IPS-18a (cell line): ENCODE results near the gene RCAN2.

ENCODE experiments used
- H3K27ac ChIP-seq: one replicate; pipeline ENCODE4 v1.5.1; 2013; ENCODE audit warnings: low read length
- H3K27me3 ChIP-seq: one replicate; pipeline ENCODE4 v1.6.1; 2013; ENCODE audit warnings: mild to moderate bottlenecking, low read length; ENCODE audit not compliant: control insufficient read depth, insufficient read depth
- H3K36me3 ChIP-seq: one replicate; pipeline ENCODE4 v1.6.1; 2013; ENCODE audit warnings: low read depth, low read length; ENCODE audit not compliant: control insufficient read depth
- H3K4me1 ChIP-seq: one replicate; pipeline ENCODE4 v1.6.1; 2013; ENCODE audit warnings: low read depth, low read length; ENCODE audit not compliant: control insufficient read depth
- H3K4me3 ChIP-seq: one replicate; pipeline ENCODE4 v1.5.1; 2013; ENCODE audit warnings: low read length
- H3K9ac ChIP-seq: one replicate; pipeline ENCODE4 v1.6.1; 2013; ENCODE audit warnings: mild to moderate bottlenecking, low read length, moderate library complexity
- H3K9me3 ChIP-seq: one replicate; pipeline ENCODE4 v1.6.1; 2013; ENCODE audit warnings: low read depth, low read length; ENCODE audit not compliant: control insufficient read depth

RCAN2 gene

GRCh38 chr6:46258249-46258648 lies 233.0 kb downstream of the RCAN2 start:
- Histone ChIP-seq H3K9me3 (no peaks in the 10 kb centered on the region), H3K27me3 (no peaks in the 10 kb centered on the region), H3K4me3 (no peak overlapping the region), H3K36me3 (no peaks in the 10 kb centered on the region), H3K9ac (no peak overlapping the region), H3K27ac (no peak overlapping the region), H3K4me1 (no peaks in the 10 kb centered on the region)

- Histone ChIP-seq H3K4me1 (no peaks in the 10 kb centered on the region), H3K27me3 (no peaks in the 10 kb centered on the region), H3K4me3 (no peak overlapping the region), H3K9me3 (no peaks in the 10 kb centered on the region), H3K36me3 (no peaks in the 10 kb centered on the region), H3K27ac (no peak overlapping the region), H3K9ac (no peak overlapping the region)
Measured at GRCh38 chr6:46255528-46255927, 235.7 kb downstream of the RCAN2 start.

GRCh38 chr6:46254946-46255345 lies 236.3 kb downstream of the RCAN2 start:
- Histone ChIP-seq H3K27me3 (no peaks in the 10 kb centered on the region), H3K9ac (no peak overlapping the region), H3K36me3 (no peaks in the 10 kb centered on the region), H3K4me3 (no peak overlapping the region), H3K27ac (no peak overlapping the region), H3K9me3 (no peaks in the 10 kb centered on the region), H3K4me1 (no peaks in the 10 kb centered on the region)

DNA sequence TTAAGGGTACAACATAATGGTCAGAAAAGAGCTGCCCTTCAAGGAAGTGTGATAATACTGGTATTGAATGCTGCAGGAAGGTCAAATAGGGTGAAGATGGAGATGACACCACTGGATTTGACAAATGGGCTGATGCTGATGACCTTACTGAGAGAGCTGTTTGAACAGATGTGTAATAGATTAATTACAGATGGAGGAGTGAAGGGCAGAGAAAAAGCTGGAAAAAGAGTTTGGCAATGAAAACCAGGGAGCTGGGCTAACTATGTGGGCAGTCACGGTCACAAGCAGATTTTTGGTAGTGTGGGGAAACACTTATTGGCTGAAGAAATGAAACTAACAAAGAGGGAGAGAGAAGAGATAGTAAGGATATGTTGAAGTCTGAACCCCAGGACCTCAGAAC lies 236.9 kb downstream of the RCAN2 start:
- Histone ChIP-seq H3K27me3 (no peaks in the 10 kb centered on the region), H3K36me3 (no peaks in the 10 kb centered on the region), H3K9me3 (no peaks in the 10 kb centered on the region), H3K9ac (no peak overlapping the region), H3K4me3 (no peak overlapping the region), H3K27ac (no peak overlapping the region), H3K4me1 (no peaks in the 10 kb centered on the region)

GRCh38 chr6:46251583-46252339 lies 239.5 kb downstream of the RCAN2 start:
- Histone ChIP-seq H3K9ac (no peak overlapping the region), H3K9me3 (no peaks in the 10 kb centered on the region), H3K4me3 (no peak overlapping the region), H3K27me3 (no peaks in the 10 kb centered on the region), H3K27ac (no peak overlapping the region), H3K36me3 (no peaks in the 10 kb centered on the region), H3K4me1 (no peaks in the 10 kb centered on the region)

DNA sequence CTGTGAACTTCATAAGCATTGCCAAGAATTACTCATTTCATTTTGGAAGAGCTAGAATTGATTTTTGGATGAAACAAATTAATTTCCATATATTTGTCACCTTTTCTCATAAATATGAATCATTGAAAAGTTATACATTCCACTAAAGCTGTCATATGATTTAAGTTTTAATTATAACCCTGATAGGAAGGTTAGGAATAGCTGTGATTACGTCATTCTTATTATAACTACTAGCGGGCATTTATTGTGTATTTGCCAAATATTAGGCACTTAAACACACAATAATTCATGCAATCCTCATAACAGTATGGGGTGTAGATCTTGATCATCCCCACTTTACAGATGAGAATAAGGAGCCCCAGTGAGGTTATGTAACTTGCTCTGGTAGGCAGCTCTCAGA lies 243.1 kb downstream of the RCAN2 start:
- no peak overlapping the region for H3K27ac ChIP-seq
- no peaks in the 10 kb centered on the region for H3K4me1 ChIP-seq
- H3K36me3 ChIP-seq: no peaks in the 10 kb centered on the region
- H3K27me3 ChIP-seq: no peaks in the 10 kb centered on the region
- no peaks in the 10 kb centered on the region for H3K9me3 ChIP-seq
- H3K9ac ChIP-seq: no peak overlapping the region
- no peak overlapping the region for H3K4me3 ChIP-seq

- H3K9me3 ChIP-seq: no peaks in the 10 kb centered on the region
- H3K36me3 ChIP-seq: no peaks in the 10 kb centered on the region
- no peaks in the 10 kb centered on the region for H3K4me1 ChIP-seq
- H3K27ac ChIP-seq: no peak overlapping the region
- no peak overlapping the region for H3K4me3 ChIP-seq
- H3K9ac ChIP-seq: no peak overlapping the region
- no peaks in the 10 kb centered on the region for H3K27me3 ChIP-seq
Measured at GRCh38 chr6:46246727-46247126, 244.5 kb downstream of the RCAN2 start.

DNA sequence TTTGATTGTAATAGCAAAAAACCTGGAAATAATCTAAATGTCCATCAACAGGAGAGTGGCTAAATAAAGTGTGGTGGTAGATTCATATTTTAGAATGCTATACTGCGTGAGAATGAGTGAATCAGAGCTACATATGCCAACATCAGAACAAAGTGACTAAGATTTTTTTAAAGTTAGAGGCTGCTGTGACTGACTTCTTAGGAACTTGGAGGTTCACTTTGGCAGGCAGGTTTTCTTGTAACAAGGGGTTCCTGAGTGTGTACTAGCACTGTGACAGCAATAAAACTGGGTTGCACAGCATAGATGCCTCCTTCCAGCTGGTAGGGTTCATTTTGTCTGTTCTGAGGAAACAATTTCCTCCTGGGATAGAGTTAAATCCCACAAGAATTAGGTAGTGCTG lies 245.2 kb downstream of the RCAN2 start:
- Histone ChIP-seq H3K27me3 (no peaks in the 10 kb centered on the region), H3K9me3 (no peaks in the 10 kb centered on the region), H3K27ac (no peak overlapping the region), H3K36me3 (no peaks in the 10 kb centered on the region), H3K4me3 (no peak overlapping the region), H3K9ac (no peak overlapping the region), H3K4me1 (no peaks in the 10 kb centered on the region)

DNA sequence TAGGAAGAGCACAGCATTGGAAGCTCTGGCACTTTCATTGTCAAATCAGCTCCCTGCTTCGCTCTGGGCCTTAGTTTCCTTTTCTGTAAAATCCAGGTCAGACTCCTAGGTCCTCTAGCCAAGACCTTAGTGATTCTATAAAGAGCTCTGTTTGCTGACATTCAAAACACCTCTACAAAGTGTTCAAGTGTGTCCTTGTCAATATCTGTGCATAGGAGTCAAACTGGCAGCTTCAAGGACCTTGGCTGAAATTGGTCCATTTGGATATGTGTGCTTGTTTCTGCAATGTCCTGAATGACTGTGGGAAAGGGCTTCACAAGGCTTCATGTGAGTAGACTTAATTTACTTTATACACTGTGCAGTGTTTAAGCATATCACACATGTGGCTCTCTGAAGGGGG lies 246.6 kb downstream of the RCAN2 start:
- Histone ChIP-seq H3K27me3 (no peaks in the 10 kb centered on the region), H3K4me3 (no peak overlapping the region), H3K36me3 (no peaks in the 10 kb centered on the region), H3K9me3 (no peaks in the 10 kb centered on the region), H3K27ac (no peak overlapping the region), H3K9ac (no peak overlapping the region), H3K4me1 (no peaks in the 10 kb centered on the region)

DNA sequence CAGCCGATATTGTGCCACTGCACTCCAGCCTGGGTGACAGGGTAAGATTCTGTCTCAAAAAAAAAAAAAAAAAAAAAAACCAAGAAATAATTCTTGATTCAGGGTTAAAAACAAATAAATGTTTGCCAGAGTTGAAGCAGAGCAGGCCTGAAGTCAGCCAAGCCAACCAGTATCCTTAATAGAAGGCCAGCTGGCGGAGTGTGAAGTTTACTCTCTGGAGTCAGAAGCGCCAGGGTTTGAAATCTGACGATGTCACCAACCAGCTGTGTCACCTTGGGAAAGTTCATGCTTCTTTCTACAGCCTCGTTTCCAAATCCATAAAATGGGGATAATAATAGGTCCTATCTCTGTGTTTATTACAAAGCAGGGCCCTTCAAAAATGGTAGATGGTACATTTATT lies 247.5 kb downstream of the RCAN2 start:
- Histone ChIP-seq H3K9me3 (no peaks in the 10 kb centered on the region), H3K36me3 (no peaks in the 10 kb centered on the region), H3K27me3 (no peaks in the 10 kb centered on the region), H3K4me1 (no peaks in the 10 kb centered on the region), H3K9ac (no peak overlapping the region), H3K27ac (no peak overlapping the region), H3K4me3 (no peak overlapping the region)

DNA sequence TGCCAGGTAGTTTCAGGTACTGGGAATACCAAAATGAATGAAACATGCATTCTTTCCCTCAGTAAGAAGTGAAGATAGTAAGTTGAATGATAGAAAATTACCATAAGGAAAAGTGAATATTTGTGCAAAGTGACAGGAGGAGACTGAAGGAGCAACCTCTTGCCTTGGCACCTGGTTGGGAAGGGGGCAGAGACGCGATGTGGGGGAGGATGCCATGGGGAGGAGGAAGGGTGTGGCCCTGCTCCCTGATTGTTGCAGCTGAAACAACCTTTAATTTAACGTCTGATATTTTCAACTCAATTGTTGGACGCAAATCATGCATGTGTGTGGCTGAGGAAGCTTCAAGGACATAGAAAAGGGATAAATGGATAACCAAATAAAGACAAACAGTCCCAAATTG lies 248.3 kb downstream of the RCAN2 start:
- H3K9me3 ChIP-seq: no peaks in the 10 kb centered on the region
- no peak overlapping the region for H3K4me3 ChIP-seq
- H3K36me3 ChIP-seq: no peaks in the 10 kb centered on the region
- no peaks in the 10 kb centered on the region for H3K27me3 ChIP-seq
- H3K27ac ChIP-seq: no peak overlapping the region
- no peaks in the 10 kb centered on the region for H3K4me1 ChIP-seq
- no peak overlapping the region for H3K9ac ChIP-seq

- Histone ChIP-seq H3K9me3 (no peaks in the 10 kb centered on the region), H3K27me3 (no peaks in the 10 kb centered on the region), H3K36me3 (no peaks in the 10 kb centered on the region), H3K27ac (no peak overlapping the region), H3K9ac (no peak overlapping the region), H3K4me3 (no peak overlapping the region), H3K4me1 (no peaks in the 10 kb centered on the region)
Measured at GRCh38 chr6:46240866-46241565, 250.2 kb downstream of the RCAN2 start.
